Activated CD4-positive, alpha-beta T cell treated with anti-CD3 and anti-CD28 coated beads for 48 hours (primary cell): Measurements from ENCODE around the gene SLC66A1.

Source experiments
- DNase-seq: peaks from one replicate; pipeline ENCODE4 v3.0.0-alpha.2; 2020

The SLC66A1 gene

DNA sequence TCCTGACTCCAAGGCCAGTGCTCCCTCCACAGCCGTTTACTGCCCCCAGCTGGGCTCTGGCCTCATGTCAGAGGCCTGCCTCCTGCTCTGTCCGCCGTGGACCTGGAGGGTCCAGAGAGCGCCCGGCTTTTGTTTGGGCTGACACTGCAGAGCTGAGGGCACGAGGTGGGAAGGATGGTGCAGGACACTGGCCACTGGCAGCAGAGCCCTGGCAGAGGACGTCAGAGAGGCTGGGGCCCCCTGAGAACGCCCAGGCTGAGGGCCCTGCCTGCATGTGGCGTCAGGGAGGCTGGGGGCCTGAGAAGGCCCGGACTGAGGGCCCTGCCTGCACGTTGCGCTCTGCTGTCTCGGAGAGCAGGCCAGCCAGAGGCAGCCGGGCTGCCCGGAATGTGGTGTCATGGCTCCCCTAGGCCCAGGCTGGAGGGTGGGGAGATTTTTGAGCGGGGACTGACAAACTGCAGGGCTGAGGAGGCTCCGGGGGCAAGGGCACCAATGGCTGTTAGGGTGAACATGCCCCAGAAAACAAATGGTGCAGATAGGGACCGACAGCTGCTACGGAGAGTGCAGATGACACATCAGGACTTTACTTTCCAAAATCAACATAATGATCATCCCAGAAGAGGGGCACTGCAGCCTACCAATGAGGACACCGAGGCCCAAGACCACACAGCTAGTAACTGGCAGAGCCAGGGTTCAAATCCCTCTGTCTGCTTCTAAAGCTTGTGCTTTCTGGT lies 31.7 kb downstream of the SLC66A1 start:
- no peak for DNase-seq

DNA sequence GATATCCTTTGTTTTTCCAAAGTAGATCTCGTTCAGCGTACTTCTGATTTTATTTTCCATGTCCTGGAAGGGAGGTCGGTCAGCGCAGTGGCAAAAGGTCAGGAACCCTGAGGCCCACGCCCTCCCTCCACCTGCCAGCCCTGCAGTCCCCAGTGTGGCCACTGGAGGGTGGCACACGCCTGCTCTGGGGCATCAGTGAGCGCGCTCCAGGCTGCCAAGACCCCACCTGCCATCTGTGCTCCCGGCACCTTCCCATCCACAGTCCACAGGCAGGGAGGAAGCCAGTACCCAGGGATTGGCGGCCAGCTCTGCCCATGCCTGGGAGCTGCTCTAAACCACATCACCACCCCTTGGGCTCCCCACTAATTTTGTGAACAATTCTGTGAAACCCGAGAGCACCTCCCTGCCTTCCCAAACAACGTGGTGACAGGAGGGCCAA lies 32.3 kb downstream of the SLC66A1 start:
- peak; percentile 60 for DNase-seq

DNA sequence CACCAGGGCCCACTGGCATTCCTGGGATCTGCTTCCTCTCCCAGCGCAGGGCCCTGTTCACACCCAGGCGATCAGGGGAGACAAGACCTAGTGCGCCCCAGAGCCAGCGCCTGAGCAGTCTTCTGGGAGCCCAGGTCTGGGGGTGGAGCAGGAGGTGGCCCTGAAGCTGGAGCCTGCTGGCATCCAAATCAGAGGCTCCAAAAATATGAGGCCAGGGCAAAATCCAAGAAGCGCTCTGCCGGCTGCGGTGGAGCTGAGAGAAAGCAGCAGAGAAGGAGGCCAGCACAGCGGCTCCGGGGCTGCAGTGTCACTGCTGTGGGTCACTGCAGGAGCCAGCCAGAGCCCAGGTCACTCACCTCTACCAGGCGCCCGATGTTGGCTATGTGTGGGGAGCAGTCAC lies 32.7 kb downstream of the SLC66A1 start:
- DNase-seq = no peak

DNA sequence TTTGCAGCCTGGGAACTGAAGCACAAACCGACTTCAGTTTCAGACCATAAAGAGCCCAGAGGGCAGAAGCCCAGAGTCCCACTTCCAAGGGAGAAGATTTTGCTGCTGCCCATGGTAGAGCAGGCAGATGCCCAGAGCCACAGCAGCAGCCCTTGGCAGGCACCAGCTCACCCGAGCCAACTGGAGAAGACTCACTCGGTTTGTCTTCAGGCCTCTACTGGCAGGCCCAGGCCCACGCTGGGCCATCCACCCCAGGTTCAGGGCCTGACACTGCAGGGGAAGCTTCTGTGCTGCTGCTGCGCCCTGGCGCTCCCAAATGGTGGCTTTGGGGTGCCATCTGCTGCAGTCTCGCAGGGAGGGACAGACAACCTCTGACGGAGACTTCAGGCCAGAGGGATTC lies 33.3 kb downstream of the SLC66A1 start:
- DNase-seq = no peak

DNA sequence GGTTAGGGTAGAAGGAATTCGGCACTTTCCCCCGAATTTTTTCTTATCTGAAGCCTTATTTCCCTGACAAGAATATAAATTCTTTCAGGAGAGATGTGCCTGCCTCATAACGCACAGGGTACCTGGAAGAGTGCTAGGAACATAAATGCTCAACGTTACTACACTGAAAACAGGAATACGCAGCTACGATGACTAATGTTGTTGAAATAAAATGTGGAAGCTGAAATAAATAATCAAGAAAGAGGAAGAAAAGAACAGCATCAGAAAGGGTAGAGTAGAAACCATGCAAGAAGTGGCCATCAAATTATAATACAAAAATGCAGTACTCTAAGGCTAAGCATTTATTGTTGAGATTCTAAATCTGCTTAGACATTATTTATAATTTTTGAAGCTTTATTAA lies 33.9 kb downstream of the SLC66A1 start:
- no peak for DNase-seq

DNA sequence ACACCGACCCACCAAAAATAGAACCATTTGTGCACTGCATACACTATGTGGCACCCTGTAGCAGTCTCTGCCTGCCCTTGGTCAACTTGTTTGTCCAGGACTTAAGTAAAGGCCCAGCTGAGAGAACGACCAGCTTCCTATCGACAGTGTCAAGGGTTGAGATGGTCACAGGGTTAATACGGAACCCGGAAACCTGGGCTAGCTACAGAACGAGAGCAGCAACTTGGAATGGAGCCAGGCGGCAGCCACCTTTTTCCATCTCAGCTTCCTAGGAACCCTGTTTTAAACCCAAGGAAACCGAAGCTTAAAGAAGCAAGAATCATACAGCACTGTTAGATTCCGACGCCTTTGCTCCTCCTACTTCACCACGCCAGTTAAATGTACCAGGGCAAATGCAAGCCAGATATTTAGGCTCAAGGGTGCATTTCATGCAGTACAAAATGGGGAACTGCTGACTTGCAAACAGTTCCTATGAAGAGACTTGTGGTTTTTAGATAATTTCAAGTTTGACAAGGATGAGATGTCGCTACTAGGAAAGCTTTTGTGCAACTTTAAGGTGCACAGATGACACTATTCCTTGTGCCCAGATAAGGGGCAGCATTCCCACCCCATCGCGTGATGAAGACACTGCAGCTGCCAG lies 35.5 kb downstream of the SLC66A1 start:
- DNase-seq = no peak

DNA sequence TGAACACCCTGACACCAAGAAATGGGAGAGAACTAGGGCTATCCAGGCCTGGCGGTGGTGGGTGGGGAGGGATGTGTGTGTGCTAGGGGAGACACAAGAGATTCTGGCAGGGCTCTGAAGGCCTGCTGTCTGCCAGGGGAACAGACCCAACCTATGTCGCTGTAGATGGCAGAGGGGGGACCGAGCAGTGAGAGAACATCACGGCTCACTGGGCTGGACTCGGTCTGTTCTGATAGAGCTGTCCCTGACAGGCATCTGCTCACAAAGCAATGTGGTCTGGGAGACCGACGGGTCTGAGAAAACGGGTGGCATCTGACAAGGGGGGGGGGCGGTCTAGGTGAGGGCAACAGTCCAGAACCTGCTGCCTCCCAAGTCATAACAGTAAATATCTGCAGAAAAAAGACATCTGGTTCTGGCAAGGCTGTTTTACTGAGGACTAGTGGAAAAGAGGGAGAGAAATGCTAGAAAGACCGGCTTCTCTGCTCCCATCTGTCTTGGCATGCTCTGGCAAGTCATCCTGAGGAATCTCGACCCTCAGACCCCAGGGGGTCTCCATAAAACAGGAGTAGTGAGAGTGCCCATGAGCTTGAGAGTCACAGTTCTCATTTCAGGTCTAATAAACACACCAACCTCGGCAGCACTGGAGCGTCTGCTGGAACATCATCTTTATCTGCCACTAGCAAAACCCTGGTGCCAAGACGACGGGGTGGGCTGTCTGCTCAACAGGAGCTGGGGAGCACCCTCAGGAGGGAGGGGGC lies 36.5 kb downstream of the SLC66A1 start:
- no peak for DNase-seq

DNA sequence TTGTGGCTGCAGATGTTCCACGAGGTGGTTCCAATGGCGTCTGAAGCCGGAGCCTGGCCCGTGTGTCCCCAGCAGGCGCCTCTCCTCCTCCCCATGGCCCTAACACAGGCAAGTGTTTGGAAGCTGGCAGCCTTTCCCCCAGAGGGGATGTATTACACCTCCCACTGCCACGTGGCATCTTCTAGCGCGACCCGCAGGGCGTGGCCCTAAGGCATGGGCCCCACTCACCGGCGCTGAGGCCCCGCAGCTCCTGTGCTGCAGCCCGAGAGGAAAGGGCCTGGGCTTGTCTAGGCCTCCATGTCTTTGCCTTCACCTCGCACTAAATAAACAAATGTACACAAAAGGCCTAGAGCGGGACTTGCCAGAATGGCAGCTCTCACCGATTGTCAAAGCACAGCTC lies 37.9 kb downstream of the SLC66A1 start:
- no peak for DNase-seq

DNA sequence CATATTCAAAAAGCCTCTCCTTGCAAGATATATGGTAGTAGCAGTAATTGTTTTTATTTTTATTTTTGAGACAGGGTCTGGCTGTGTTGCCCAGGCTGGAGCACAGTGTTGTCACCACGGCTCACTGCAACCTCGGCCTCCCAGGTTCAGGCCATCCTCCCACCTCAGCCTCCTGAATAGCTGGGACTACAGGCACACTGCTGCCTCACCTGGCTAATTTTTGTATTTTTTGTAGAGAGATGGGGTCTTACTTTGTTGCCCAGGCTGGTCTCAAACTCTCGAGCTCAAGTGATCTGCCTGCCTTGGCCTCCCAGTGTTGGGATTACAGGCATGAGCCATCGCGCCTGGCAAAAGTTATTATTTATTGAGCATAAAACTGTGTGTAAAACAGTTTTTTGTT lies 38.4 kb downstream of the SLC66A1 start:
- no peak for DNase-seq

DNA sequence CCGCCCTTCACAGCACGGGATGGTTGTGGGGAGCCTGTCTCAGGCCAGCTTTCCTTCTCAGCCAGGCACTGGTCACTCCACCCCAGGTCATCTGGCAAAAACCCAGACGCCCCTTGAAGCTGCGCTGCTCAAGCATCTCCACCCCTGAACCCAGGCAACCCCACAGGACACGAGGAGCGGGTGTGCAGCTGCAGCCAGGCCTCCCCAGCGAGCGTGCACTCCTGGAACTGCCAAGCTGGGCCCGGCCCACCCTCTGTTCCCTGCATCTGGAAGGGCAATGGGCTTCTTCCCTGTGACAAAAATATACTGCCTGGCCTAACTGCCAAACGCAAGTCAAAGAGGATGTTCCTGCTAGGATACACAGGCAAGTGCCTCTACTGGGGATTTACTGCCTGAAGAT lies 39.7 kb downstream of the SLC66A1 start:
- DNase-seq = no peak

DNA sequence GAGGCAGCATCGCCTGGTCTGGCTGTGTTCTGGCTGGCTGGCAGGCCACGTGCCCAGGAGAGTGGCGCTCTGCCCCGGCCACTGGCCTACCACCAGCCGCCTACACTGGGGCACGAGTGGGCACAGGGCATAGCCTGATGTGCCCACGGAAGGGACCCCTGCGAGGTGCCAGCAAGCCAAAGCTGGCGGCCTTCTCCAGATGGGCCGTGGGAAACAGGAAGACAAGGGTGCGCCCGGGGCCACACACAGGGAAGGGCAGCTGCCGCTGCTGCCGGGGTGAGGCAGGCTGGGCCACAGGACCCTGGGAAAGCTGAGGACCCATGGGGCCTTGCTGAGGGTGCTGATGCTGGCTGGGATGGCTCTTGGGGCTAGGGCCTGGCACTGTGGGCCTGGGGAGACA lies 40.7 kb downstream of the SLC66A1 start:
- DNase-seq = no peak

DNA sequence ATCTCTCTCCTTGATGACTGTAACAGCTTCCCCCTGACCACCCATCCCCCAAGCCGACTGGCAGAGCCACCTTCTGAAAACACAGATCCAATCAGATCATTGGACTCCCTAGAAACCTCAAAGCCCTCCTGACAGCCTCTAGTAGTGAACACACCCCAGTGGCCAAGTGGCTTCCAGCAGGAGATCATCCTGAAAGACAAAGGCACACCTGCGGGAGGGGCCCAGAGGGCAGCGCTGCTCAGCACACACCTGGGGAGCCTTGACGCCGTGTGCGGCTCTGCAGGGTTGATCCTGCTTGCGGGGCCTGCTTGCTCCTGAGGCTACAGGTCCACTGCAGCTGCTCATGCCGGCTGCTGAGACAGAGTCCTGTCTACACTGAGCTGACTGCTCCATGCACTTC lies 41.5 kb downstream of the SLC66A1 start:
- DNase-seq = no peak

DNA sequence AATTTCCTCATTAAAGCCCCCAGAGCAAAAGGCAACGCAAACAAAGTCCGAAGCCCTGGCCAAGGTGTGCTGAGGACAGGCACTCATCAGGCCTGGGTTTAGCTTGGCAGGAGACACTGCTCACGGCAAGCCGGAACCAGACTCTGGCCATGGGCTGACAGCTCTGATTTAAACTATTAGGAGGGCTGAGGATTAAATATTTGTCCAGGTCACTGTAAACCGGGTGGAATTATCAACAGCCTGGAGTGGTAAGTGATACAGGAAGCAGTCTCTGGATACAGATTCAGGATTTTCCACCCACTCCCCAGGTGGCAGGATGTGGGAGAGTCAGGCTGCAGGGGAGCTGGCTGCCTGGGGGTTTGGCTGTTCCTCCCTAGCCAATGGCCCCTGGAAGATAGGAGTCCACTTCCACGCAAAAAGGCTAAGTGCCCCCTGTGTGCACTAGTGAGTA lies 42.4 kb downstream of the SLC66A1 start:
- no peak for DNase-seq

DNA sequence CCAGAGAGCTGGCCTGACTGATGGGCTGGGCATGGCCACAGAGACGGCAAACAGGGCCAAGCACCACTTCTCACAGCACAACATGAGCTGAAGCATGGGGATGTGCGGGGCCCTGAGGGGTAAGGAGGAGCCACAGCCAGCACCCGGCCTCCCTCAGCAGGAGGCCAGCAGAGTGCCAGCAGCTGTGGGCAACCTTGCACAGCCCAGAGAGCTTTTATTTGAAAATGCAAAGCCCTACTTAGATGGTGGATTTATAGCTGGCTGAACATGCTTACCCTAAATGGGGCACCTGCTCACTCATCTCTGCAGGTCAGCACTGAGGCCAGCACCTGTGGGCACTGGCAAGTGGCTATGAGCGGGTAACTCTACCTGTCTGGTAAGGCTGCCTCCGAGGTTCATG lies 44.1 kb downstream of the SLC66A1 start:
- DNase-seq = no peak

DNA sequence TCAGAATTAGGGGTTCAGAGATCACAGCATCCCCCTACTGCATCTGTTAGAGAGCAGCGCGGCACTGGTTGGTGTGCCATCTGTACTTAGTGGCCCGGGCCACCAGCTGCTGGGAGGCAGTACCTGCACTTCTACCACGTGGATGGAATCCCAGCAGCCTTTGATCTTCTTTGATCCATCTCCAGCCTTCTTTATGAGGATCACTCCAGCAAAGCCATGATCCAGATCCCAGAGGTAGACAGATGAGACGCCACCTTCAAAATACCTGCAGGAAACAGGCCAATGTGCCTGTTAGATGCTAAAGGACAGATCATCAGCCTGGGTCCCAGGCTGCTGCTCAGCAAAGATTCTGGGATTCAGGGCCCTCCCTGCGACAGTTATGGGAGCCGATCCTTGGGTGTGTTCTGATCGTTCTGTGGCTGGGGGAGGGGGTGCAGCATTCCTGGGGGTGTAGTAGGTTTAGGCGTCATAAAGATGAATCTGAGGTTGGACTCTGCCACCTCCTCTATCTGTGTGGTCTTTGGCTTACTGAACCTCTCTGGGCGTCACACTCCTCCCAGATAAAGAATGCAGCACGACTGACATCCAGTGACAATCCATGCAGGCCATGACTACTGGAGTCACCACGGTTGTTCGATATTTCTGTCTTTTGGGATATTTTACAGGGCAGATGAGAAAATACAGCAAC lies 45.3 kb downstream of the SLC66A1 start:
- DNase-seq = no peak

DNA sequence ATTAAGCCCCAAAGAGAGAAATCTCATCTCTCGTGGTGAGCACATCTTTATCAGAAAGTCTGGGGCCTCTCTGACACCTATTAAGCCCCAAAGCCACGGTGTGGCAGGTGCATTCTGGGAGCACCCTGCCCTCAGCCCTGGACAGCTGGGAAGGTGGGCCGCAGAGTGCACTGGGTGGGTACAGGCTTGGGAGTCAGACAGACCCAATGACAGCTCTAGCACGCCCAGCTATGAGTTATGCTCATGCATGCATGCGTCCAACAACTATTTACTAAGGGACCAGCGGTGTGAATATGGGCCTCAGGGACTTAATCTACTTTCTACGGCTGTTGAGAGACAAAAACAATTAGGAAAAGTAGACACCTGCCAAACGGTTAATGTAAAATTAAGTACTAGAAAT lies 46.6 kb downstream of the SLC66A1 start:
- no peak for DNase-seq

DNA sequence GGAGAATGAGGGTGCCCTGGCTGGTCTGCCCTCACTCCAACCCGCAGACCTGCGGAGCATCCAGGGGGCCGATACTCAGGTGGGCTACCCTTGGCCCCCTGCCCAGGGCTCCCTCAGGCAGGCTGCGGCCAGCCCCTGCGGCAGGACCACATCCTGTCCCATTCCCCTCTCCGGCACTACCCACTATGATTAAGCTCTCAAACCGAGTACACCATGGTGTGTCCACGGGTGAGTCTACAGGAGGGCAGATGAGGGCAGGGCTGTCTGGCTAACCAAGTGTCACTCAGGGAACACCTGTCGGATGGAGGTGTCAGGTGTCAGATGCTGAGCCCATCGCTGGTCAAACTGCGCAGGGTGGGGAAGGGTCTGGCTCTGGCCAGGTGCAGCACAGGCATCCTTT lies 47.2 kb downstream of the SLC66A1 start:
- DNase-seq = no peak

DNA sequence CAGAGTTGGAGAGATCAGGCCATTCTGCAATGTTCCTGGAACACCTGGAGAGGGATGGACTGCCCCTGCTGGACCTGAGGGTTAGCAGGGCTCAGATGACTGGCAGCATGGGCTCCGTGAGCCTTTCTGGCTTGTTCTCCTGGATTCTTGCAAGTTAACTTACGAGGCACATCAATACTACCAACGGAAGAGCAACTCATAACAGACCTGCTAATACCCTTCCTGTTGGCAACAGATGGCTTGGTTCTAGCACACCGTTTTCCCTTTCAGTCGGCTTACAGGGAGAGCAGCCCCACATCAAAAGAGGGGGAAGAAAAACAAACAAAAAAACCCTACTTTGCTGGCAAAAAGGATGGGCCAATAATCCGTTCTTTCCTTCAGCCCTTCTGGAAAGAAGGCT lies 47.9 kb downstream of the SLC66A1 start:
- no peak for DNase-seq

DNA sequence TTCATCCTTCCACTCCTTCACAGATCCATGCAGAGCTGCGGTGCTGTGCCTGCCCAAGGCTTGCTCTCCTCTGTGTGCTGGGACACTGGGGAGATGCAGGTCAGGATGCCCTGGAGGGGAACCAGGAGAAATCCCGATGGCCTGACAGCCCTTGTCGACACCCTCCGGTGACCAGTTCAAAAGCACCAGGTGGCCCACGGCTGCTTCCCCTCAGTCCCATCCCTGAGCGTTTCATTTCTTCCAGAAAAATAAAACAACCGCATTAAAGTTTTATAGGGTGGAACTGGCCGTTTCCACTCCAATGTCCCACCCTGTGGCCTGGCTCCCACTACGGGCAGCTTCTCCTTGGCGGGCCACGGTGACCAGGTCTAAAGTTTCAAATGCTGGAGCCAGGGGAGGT lies 48.3 kb downstream of the SLC66A1 start:
- no peak for DNase-seq

DNA sequence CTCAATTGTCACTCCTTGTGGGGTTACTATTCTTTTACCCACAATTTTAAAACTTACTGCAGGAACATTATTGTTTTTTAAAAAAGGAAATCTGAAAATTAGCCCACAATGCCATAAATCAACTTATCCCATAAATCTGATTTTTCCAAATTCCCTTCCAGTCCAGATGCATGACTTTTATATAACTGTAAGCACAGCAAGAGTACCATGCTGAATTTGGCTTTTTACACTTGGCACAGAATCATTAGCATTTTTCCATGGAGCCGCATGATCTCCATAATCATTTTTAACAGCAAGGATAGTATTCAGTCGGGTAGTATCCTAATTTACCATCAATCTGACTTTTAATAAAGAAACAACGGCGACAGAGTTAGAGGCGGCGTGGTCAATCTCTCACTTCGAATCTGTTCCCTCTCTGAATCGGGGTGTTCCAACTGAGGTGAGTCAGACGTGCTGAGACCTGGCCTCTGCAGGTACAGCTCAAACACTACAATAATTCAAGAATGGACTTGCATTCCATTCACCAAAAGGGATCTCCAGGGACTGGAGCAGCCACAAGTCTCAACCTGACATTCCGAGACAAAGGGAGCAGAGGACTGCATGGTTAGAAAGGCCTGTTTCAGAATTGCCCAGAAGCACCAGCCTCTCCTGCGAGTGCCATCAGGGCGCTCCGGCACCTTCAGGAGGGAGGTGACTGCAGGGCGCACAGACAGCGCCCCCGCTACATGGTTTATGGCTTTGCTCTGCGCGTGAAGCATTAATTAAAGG lies 48.9 kb downstream of the SLC66A1 start:
- DNase-seq = no peak

DNA sequence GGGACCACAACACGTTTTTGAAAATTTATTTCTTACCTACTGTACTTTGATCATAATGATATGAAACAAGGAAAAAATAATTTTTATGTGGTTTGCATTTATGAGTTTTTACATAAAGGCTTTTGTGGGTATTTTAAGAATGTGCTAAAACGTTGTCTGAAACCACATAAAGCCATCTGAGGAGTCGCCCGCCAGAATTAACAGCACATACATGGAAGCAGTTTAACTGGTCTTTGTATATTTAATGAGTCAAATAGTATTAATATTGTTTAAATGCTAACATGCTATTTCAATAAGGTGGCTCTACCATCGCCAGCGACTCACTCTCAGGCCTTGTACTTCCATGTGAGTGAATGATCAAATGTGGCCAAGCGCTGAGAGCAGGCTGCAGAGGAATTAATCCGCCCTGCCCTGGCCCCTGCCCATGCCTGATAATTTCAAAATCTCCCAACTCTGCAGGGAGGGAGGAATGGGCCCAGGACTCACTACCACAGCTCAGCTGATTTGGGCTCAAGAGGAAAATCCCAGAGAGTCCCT lies 49.6 kb downstream of the SLC66A1 start:
- no peak for DNase-seq

DNA sequence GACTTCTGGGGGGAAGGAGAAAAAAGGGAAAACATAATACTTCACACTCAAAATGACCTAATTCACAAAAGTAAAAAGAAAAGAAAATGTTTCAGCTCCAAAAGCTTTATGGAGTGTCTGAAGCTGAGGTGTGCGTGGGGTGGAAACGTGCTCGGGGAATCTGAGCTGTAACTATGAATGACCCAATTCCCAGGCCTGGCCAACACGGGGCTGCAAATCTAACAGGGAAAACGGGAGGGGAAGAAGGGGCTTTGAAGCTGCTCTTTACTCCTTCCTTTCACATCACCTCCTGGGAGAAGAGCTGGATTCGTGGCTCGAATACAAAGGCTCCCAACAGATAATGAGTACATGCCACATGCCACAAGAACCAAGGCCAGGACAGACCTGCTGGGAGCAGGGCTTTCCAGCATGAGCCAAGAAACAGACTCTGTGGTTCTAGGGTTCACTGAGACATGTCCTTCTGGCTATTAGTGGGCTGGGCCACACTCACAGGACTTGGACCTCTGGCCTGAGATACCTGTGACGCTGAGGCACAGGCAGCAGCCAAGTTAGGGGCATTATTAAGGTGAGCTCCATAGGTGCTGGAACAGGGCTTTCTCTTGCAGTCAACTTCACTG lies 51.5 kb downstream of the SLC66A1 start:
- no peak for DNase-seq
